Erythroblast (primary cell): ENCODE data around the gene PAH.

Experiments
- DNase-seq, 2 experiments: peaks; one replicate each; lab custom pipeline; 2025; lab: John Stamatoyannopoulos, UW
- GATA1 ChIP-seq: IDR thresholded peaks from 2 replicates; pipeline ENCODE4 v1.6.1; 2011; ENCODE audit warnings: low read depth, mild to moderate bottlenecking, control low read depth, low read length, moderate library complexity
- POLR2A ChIP-seq: IDR thresholded peaks from 2 replicates; pipeline ENCODE4 v1.6.1; 2011; ENCODE audit warnings: mild to moderate bottlenecking, low read length

PAH gene

DNA sequence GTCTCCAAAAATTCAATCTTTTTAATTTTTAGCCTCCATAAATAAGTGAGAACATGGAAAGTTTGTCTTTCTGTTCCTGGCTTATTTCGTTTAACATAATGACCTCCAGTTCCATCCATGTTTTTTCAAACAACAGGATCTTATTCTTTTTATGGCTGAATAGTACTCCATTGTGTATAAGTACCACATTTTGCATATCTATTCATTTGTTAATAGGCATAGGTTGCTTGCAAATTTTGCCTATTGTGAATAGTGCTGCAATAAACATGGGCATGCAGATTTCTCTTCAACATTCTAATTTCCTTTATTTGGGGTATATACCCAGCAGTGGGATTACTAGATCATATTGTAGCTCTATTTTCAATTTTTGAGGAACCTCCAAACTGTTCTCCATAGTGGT is 16.1 kb upstream of the PAH start:
- DNase-seq: no peak
- TF ChIP-seq POLR2A: no peak
- TF ChIP-seq GATA1: no peak

- DNase-seq: no peak
- no peak for TF ChIP-seq POLR2A
Measured at GRCh38 chr12:102927220-102927619, 10.2 kb upstream of the PAH start.

GRCh38 chr12:102921240-102921639 is 4.2 kb upstream of the PAH start:
- TF ChIP-seq POLR2A (no peak), GATA1 (no peak)
- DNase-seq: no peak

DNA sequence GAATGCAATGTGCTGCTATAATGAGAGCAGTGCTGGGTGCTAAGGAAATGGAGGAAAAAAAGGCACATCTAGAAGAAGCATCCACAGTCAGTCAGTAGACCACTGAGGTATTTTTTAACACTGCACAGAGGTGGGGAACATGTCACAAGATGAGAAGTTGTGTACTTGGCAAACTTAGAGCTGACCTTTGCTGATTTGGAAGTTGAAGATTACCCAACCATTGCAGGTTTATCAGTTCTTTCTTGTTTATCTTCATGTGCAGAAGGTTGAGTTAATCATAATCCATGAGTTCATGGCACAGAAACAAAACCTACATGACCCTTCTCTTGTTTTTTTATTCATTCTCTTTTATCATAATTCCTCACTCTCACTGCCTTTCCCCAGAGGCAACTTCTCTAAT is 3.2 kb upstream of the PAH start:
- no peak for TF ChIP-seq GATA1
- TF ChIP-seq POLR2A: no peak
- DNase-seq: peak in 1 of 2 experiments; percentile 10

DNA sequence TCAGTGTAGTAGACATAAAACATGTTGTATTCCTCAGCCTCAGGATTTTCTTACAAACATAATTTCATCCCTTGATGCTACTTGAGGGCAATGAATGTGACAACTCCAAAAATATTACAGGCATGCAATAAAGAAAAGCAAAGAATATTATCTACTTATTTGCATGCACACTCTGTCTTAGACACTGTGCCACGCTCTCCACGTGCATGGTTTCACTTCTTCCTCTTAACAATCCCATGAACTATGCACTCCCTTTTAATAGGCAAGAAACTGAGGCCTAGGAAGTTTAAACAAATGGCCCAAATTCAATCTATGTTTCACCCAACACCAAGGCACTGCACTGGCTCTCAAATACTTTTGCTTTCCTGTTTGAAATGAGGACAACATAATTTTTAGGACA is 1.8 kb upstream of the PAH start:
- no peak for TF ChIP-seq POLR2A
- no peak for TF ChIP-seq GATA1
- DNase-seq: no peak

DNA sequence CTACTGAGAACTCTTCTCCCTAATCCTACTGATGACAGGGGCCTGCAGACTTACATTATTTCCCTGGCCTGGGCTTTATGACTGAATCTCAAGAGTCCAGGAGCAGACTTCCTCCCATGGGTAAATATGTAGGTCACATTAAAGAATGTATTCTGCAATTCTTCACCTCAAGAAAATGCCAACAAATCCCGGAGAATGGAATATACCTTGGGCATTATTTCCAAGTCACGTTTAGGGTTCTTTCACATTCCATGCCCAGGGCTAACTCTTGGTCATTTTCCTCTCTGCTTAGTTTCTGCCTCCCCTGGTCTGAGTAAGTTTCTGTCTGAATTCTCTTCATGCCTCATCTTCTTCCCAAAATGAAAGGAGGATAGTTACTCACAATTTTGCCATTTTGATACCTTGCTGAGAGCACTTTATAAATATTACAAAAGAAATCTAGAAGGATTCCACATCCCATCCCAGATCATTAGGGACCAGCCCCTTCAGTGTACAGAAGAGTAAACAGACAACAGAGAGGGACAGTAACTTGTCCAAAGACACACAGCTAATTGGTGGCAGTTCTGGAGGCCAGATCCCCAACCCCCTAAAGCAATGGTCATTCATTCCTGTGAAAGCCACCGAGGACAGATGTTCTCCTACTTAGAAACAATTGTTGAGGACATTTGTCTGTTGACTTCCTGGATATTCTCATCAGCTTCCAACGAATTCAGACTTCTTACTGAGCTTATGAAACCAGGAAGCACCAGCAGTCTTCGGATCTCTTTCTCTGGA is 605 bp downstream of the PAH start:
- no peak for DNase-seq
- TF ChIP-seq GATA1: no peak
- TF ChIP-seq POLR2A: no peak

- no peak for DNase-seq
- no peak for TF ChIP-seq POLR2A
- no peak for TF ChIP-seq GATA1
Measured at GRCh38 chr12:102913453-102914226, 3.4 kb downstream of the PAH start.

DNA sequence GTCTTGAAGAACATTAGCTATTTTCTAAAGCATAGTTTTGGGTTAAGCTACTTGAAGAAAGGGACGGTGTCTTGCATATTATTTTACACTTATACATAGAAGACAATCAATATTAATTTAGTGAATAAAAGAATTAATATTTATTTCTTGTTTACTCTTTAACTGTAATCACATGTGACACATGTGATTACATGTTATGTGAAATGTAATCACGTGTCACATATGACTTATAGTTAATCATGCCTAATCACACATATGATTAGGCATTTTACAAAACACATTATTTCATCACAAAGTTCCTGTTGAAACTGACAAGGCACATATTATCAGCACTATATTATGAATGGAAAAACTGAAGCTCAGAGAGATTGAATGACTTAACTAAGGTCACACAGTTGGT is 4.8 kb downstream of the PAH start:
- DNase-seq: no peak
- TF ChIP-seq POLR2A (no peak), GATA1 (no peak)

GRCh38 chr12:102911320-102911719 is 5.7 kb downstream of the PAH start:
- no peak for TF ChIP-seq POLR2A
- no peak for TF ChIP-seq GATA1
- no peak for DNase-seq

GRCh38 chr12:102910792-102911191 is 6.3 kb downstream of the PAH start:
- no peak for DNase-seq
- TF ChIP-seq GATA1 (no peak), POLR2A (no peak)

DNA sequence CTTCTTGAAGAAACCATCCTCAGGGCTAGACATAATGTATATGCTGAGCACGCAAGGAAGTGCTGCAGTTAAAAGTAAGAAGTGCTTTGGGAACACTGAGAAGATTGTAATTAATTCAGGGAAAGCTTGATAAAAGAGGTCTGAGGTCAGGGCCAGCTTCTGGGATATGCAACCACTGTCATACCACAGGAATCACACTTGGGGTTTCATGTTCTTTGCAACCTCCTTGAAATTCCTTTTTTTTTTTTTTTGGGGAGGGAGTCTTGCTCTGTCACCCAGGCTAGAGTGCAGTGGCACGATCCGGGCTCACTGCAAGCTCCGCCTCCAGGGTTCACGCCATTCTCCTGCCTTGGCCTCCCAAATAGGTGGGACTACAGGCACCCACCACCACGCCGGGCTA is 6.9 kb downstream of the PAH start:
- TF ChIP-seq GATA1 (no peak), POLR2A (no peak)
- no peak for DNase-seq

DNA sequence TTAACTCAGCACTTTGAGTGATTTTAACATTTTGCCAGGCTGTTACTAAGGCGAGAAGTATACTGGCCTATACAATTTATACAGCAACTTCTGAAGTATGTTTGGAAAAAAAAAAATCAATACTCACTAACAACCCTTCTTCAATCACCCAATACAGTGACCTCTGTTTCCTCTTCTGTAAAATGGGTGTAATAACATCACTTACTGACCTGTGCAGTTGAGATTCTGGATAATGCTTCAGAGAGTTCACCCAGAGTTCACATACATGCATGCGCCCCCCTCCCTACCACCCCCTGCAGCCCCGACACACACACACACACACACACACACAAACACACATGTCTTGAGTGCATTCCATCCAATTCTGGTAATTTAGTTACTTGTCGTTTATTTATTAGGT is 9.1 kb downstream of the PAH start:
- TF ChIP-seq GATA1: no peak
- TF ChIP-seq POLR2A: no peak
- no peak for DNase-seq

GRCh38 chr12:102905229-102905628 is 11.8 kb downstream of the PAH start:
- no peak for TF ChIP-seq POLR2A
- no peak for TF ChIP-seq GATA1
- no peak for DNase-seq

- no peak for DNase-seq
- TF ChIP-seq POLR2A (no peak), GATA1 (no peak)
Measured at GRCh38 chr12:102903337-102904007, 13.6 kb downstream of the PAH start.
